Right lobe of liver (tissue), 4 donors: ENCODE measurements around the gene PHF11.

ENCODE experiments used
- CTCF ChIP-seq, 4 donors: fragments of 200-600 bp in 3 of 4; fragments of 450-650 bp in 1 of 4; IDR thresholded peaks; one replicate each; pipeline versions ENCODE4 v1.5.1 to v1.8.0; 2016 to 2022; ENCODE audit warnings: antibody characterized with exemption in 4 of 4, mild to moderate bottlenecking in 2 of 4
- POLR2A ChIP-seq: fragments of 450-650 bp; IDR thresholded peaks from one replicate; pipeline ENCODE4 v1.6.1; 2017; ENCODE audit warnings: antibody characterized with exemption, mild to moderate bottlenecking
- donor health status: DM: no; HTN: no; CAD: no.
- donor health status: DM: no; HTN: no; CAD: no.
- donor health status: DM: no; HTN: yes; CAD: no.

DNA sequence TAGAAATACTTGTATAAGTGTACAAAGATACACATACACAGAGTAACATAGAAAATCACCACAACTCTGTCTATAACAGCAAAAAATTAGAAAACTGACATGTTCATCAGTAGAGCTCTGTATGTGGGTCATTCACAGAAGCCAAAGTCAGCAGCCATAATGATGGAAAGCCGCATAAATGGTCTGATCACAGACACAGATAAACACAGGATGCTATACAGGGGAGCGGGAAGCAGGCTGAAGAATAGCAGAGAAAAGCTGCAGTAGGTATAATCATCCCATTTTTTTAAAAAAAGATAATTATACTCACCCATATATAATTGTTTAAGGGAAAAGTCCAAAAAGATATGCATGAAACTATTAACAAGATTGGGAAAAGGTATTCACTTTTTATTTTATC lies 58.1 kb downstream of the PHF11 start:
- TF ChIP-seq POLR2A (no peak), CTCF (IDR thresholded peaks at IDR 0.05) (no peak)
